Measurements from ENCODE around the gene PLXNA2.

Gene PLXNA2

DNA sequence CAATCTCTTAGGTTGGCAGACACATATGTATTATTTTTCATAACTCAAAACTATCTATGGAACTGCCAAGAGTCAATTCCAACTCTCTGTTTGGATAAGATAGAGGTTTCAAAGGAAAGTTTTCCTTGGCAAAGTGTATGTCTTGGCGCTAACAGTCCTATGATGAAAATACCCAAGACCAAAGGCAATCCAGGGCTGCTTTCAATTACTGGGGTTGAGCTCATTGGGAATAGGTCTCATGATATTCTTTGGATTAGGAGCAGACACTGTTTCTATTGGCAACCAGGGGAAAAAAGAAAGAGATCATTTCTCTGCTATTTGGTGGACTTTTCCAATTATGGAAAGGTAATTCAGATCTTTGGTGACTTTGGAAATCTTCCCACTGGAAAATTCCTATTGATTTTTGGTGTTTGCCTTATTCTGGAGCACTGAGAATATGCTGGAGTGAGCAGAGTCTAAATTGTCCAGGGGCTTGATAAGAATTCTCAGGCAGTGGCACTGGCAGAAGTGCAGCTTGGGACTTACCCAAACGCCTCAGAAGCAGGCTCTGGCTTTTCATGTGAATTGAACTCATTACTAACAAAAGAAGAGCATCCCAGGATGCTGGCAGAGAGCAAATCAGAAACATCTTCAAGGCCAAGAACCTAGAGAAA lies 20.4 kb upstream of the PLXNA2 start:
- no peak for DNase-seq

DNA sequence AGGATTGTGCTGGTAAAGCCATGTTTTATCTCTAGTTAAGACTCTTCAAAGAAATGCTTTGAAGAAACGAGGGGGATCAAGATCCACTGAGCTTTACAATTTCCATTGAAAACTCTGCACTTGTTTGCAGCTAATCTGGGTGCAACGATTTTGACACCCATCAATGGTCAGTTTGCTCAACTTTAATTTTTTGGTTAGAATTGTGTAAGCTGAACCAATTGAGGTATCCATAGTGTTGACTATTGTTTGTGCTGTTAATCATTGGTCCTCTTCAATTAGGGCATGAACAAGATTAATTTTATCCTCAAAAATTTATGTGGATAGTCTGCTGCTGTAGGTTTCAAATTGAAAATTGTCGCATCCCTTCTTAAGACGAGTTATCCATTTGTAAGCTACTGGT lies 17.7 kb upstream of the PLXNA2 start:
- no peak for DNase-seq

DNA sequence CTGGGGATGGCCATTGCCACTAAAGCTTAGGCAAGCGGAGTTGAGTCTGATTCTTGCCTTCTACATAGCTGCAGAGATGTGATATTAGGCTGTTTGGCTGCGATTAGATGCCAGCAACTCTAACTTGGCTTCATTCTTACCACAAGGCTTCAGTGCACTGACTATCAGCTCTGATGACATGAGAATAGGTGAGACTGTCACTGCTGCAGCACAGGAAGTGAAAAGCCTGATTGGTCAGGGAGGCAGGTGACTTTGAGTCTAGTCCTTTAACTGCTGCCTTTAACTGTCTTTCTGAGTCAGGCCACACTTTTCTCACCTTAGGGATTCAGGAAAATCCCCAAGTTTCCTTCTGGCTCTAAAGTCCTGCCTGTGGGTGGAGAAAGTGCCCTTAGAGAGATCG lies 14.1 kb upstream of the PLXNA2 start:
- no peak for DNase-seq

DNA sequence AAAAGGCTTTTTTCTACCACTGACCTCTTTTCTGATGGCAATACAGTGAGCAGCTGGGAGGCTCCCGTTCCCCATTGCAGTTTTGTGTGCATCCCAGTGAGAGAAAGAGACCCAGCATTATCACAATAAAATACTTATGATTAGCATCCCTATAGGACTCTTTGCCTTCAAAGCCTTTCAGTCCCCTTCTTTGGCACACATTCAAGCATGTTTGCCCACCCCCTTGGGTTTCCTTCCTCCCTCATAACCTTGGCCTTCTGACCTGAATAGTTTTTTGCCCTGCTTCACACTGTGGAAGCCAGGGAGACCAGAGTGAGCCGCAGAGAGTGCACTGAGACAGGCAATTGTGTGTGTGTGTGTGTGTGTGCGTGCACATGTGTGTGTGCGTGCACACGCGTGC lies 13.2 kb upstream of the PLXNA2 start:
- DNase-seq = no peak

DNA sequence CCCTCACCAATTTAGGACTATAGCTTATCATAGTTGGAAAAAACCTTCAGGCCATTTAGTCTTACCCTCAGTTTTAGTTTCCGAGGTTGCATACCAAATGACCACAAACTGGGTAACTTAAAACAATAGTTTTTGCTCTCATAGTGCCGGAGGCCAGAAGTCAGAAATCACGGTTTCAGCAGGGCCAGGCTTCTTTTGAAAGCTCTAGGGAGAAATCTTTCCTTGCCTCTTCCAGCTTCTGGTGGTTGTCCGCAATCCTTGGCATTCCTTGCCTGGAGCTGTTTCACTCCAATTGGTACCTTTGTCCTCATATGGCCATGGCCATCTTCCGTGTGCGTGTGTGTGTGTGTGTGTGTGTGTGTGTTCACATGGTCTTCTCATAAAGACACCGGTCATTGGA lies 12.4 kb upstream of the PLXNA2 start:
- no peak for DNase-seq

DNA sequence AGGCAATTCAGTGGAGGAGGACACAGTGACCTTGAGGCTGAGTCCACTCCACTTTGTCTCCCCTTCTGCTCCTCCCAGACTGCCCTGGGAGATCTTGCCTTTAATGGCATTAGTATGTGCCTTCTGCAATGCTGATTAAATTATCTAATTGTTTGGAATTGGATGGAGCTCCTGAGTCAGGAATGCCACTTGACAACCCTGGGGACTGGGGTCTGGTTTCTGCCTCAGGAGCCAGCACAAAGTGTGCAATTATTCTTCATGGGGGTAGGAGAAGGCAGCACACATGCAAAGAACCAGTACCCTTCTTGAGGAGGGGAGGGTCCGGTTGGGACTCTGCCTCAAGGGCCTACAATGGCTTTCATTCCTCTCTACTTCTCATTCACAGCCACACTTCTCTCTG lies 11.9 kb upstream of the PLXNA2 start:
- no peak for DNase-seq

GRCh38 chr1:208254862-208255261 lies 10.7 kb upstream of the PLXNA2 start:
- no peak for DNase-seq

- DNase-seq = no peak
Measured at GRCh38 chr1:208254376-208254775, 10.2 kb upstream of the PLXNA2 start.

- DNase-seq = no peak
Measured at GRCh38 chr1:208252836-208253576, 8.8 kb upstream of the PLXNA2 start.

- DNase-seq = no peak
Measured at GRCh38 chr1:208251911-208252835, 8.0 kb upstream of the PLXNA2 start.

GRCh38 chr1:208251015-208251414 lies 6.8 kb upstream of the PLXNA2 start:
- no peak for DNase-seq

- DNase-seq = no peak
Measured at GRCh38 chr1:208250613-208251012, 6.4 kb upstream of the PLXNA2 start.

GRCh38 chr1:208248991-208249696 lies 5.0 kb upstream of the PLXNA2 start:
- DNase-seq = no peak

DNA sequence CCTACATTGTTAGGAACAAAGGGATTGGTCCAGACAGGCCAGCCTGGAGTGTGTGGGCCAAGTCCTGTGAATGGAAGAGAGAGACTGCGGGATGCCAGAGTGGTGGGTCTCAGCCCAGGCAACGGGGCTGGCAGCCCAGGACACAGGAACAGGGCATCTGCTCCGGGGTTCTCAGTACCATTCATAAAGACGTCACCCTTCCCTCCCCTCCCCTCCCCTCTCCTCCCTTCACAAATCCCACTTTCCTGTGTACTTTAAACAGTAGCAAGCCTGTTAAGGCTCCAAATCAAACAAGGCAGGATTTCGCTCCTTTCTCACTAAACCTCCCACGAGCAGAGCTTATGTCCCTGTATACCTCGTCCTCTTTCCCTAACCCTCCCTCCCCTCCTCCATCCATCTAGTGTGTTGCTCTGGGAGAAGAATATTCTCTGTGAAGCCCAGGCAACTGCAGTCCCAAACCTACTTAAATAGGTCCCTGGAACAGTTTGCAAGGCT lies 4.2 kb upstream of the PLXNA2 start:
- DNase-seq = no peak

DNA sequence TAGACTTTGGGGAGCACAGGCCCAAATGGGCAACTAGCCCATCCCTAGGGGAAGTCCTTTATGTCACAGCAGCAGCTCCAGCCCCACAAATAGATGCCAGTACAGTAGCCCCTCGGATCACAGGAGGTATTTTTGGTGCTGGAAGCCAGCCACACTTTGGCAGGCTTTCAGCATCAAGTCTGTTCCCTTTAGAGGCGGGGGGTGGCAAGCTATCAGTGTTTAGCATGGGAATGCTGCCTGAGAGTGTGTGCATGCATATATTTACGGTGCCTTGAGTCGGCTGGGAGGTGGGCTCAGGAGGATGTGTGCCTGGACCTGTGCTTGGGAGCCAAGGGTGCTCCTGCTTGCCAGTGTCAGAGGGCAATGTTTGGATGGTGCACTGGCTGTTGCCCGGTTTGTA lies 3.5 kb upstream of the PLXNA2 start:
- no peak for DNase-seq

- peak; percentile 18 for DNase-seq
Measured at GRCh38 chr1:208245185-208245705, 1.1 kb upstream of the PLXNA2 start.

GRCh38 chr1:208243527-208243966 lies 637 bp downstream of the PLXNA2 start:
- no peak for DNase-seq

GRCh38 chr1:208242941-208243526 lies 1.1 kb downstream of the PLXNA2 start:
- DNase-seq = no peak

- DNase-seq = no peak
Measured at GRCh38 chr1:208242146-208242545, 2.0 kb downstream of the PLXNA2 start.

DNA sequence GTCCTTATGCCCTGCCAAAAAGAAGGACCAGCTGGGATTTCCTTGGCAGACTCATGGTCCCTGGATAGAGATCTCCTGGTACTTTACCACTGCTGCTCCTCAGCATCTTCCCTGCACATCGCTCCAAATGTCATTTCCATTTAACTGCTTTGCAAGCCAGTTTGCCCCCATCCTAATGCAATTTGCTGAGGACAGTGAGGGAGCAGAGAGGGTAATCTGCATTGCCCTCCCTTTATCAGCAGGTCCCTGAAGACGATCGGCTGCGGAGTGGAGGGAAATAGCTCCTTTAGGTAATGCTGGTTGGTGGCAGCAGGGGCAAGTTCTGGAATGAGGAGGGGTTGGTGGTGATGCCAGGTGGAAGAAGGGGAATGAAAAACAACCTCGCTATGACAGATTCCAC lies 2.7 kb downstream of the PLXNA2 start:
- DNase-seq = no peak

- DNase-seq = no peak
Measured at GRCh38 chr1:208240662-208241355, 3.4 kb downstream of the PLXNA2 start.

Data from GF-D8 (cell line).